Tibial artery (tissue), 4 donors: Measurements from ENCODE around the gene PATJ.

Experiments used
- DNase-seq, 2 donors: peaks; one replicate each; pipeline ENCODE4 v3.0.0-alpha.2; 2019
- H3K27ac ChIP-seq, 2 donors: fragments of 200-600 bp; sonication (generic) in 1 of 2; 1 replicate in 1 of 2; 2 replicates in 1 of 2; pipeline ENCODE4 v1.5.1; 2018 to 2019; ENCODE audit warnings: mild to moderate bottlenecking in 1 of 2
- H3K27me3 ChIP-seq, 2 donors: fragments of 200-600 bp; sonication (generic) in 1 of 2; one replicate each; pipeline versions ENCODE4 v1.5.1 to v1.6.0; 2016 to 2019
- H3K36me3 ChIP-seq, 3 donors: fragments of 200-600 bp; sonication (generic) in 2 of 3; one replicate each; pipeline ENCODE4 v1.5.1; 2016 to 2019; ENCODE audit warnings: mild to moderate bottlenecking in 2 of 3
- H3K4me1 ChIP-seq, 4 donors: fragments of 200-600 bp; sonication (generic) in 2 of 4; 1 replicate in 3 of 4; 2 replicates in 1 of 4; pipeline ENCODE4 v1.5.1; 2016 to 2019
- H3K4me3 ChIP-seq, 2 donors: fragments of 200-600 bp; sonication (generic) in 1 of 2; 1 replicate in 1 of 2; 2 replicates in 1 of 2; pipeline ENCODE4 v1.5.1; 2018 to 2019; ENCODE audit warnings: mild to moderate bottlenecking in 2 of 2
- H3K9me3 ChIP-seq, 3 donors: fragments of 200-600 bp; sonication (generic) in 1 of 3; one replicate each; pipeline ENCODE4 v1.5.1; 2016 to 2019
- CTCF ChIP-seq, 2 experiments: fragments of 200-600 bp in 1 of 2; fragments of 450-650 bp in 1 of 2; IDR thresholded peaks; one replicate each; pipeline ENCODE4 v1.5.1; 2017 to 2019; ENCODE audit warnings: antibody characterized with exemption in 2 of 2, mild to moderate bottlenecking in 1 of 2, moderate library complexity in 1 of 2
- intact Hi-C: fragments of 100-400 bp; cut with DNase I; formaldehyde crosslinking; loops from one replicate; pipeline ENCODE4 v1.15.0; 2023; ENCODE audit warnings: low total_unique reads

Gene PATJ

DNA sequence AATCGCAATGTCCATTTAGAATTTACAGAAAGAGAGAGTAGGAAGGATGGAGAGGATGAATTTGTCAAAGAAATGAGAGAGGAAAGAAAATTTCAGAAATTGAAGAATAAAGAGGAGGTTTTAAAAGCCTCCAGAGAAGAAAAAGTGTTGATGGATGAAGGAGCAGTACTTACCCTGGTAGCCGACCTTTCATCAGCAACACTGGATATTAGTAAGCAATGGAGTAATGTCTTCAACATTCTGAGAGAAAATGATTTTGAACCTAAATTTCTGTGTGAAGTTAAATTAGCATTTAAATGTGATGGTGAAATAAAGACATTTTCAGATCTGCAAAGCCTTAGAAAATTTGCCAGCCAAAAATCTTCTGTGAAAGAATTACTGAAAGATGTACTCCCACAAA, 464.9 kb downstream of the PATJ start:
- no peak for TF ChIP-seq CTCF (IDR thresholded peaks at IDR 0.05)
- H3K9me3 ChIP-seq, result peaks cover 0 to 12% (median 0%) of the 10 kb centered on the region in 3 donors
- H3K27ac ChIP-seq, result no peak overlapping the region
- intact Hi-C loops, result no loop called here
- H3K4me3 ChIP-seq, result no peak overlapping the region
- H3K36me3 ChIP-seq, result no peaks in the 10 kb centered on the region
- H3K27me3 ChIP-seq, result peaks cover 0 to 2% of the 10 kb centered on the region in 2 donors
- no peaks in the 10 kb centered on the region for H3K4me1 ChIP-seq
- DNase-seq, result no peak

GRCh38 chr1:62208087-62208486, 465.8 kb downstream of the PATJ start:
- no peaks in the 10 kb centered on the region for H3K36me3 ChIP-seq
- no peak overlapping the region for H3K4me3 ChIP-seq
- no peaks in the 10 kb centered on the region for H3K4me1 ChIP-seq
- DNase-seq, result no peak
- intact Hi-C loops, result no loop called here
- H3K27ac ChIP-seq, result no peak overlapping the region
- H3K27me3 ChIP-seq, result peaks cover 0 to 2% of the 10 kb centered on the region in 2 donors
- TF ChIP-seq CTCF (IDR thresholded peaks at IDR 0.05), result no peak
- H3K9me3 ChIP-seq, result peaks cover 0 to 12% (median 0%) of the 10 kb centered on the region in 3 donors

DNA sequence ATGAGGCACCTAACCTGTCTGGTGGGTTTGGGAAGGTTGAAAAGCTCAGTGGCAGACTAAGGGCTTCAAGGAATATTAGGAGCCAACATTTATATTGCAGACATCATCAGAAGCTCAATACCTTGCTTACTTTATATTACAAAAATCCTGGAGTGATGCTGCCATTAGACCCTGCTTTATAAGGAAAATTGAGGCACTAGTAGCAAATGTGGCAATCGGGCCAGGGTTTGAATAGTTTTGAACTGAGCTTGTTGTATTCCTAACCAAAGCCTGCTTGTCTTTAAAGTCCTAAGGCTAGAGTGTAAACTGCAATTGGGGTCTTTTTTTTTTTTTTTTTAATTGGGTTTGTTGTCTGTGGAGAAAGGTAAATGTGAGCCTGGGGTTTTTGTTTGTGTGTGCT, 466.7 kb downstream of the PATJ start:
- H3K4me3 ChIP-seq, result no peak overlapping the region
- DNase-seq, result no peak
- peaks cover 0 to 2% of the 10 kb centered on the region in 2 donors for H3K27me3 ChIP-seq
- no peaks in the 10 kb centered on the region for H3K4me1 ChIP-seq
- no peaks in the 10 kb centered on the region for H3K36me3 ChIP-seq
- peaks cover 0 to 12% (median 0%) of the 10 kb centered on the region in 3 donors for H3K9me3 ChIP-seq
- intact Hi-C loops, result no loop called here
- no peak overlapping the region for H3K27ac ChIP-seq
- TF ChIP-seq CTCF (IDR thresholded peaks at IDR 0.05), result no peak

DNA sequence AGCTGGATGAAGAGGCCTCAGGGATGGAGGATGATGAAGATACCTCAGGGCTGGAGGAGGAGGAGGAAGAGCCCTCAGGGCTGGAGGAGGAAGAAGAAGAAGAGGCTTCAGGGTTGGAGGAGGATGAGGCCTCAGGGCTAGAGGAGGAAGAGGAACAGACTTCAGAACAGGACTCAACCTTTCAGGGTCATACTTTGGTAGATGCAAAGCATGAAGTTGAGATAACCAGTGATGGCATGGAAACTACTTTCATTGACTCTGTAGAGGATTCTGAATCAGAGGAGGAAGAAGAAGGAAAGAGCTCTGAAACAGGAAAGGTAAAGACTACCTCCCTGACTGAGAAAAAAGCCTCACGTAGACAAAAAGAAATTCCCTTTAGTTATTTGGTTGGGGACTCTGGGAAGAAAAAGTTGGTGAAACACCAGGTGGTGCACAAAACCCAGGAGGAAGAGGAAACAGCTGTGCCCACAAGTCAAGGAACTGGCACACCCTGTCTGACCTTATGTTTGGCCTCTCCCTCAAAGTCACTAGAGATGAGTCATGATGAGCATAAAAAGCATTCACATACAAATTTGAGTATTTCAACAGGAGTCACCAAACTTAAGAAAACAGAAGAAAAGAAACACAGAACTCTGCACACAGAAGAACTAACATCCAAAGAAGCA, 467.8 kb downstream of the PATJ start:
- intact Hi-C loops, result no loop called here
- Histone ChIP-seq H3K27me3 (no peaks in the 10 kb centered on the region), H3K27ac (no peak overlapping the region), H3K4me1 (no peaks in the 10 kb centered on the region), H3K4me3 (no peak overlapping the region), H3K9me3 (peaks cover 0 to 12% (median 0%) of the 10 kb centered on the region in 3 donors), H3K36me3 (no peaks in the 10 kb centered on the region)
- TF ChIP-seq CTCF (IDR thresholded peaks at IDR 0.05), result no peak
- no peak for DNase-seq

- H3K27ac ChIP-seq, result no peak overlapping the region
- H3K27me3 ChIP-seq, result no peaks in the 10 kb centered on the region
- H3K9me3 ChIP-seq, result peaks cover 0 to 12% (median 0%) of the 10 kb centered on the region in 3 donors
- H3K4me1 ChIP-seq, result no peaks in the 10 kb centered on the region
- H3K36me3 ChIP-seq, result no peaks in the 10 kb centered on the region
- no peak overlapping the region for H3K4me3 ChIP-seq
- DNase-seq, result no peak
- no peak for TF ChIP-seq CTCF (IDR thresholded peaks at IDR 0.05)
- intact Hi-C loops, result no loop called here
These were observed 468.7 kb downstream of the PATJ start for GRCh38 chr1:62210960-62211359.
